GM10266 (cell line): Measurements from ENCODE around the gene MACROD2.

Source experiments
- DNase-seq: peaks from one replicate; pipeline ENCODE4 v3.0.0; 2012; ENCODE audit errors: extremely low spot score
- CTCF ChIP-seq: IDR thresholded peaks from 2 replicates; pipeline ENCODE4 v1.5.1; 2012; ENCODE audit warnings: mild to moderate bottlenecking, low read depth; ENCODE audit not compliant: control insufficient read depth, insufficient read depth; ENCODE audit errors: missing control alignments

The MACROD2 gene

GRCh38 chr20:14764511-14765369 is 769.4 kb downstream of the MACROD2 start:
- no peak for TF ChIP-seq CTCF
- DNase-seq = no peak

GRCh38 chr20:14765370-14765701 is 770.0 kb downstream of the MACROD2 start:
- no peak for TF ChIP-seq CTCF
- no peak for DNase-seq

- no peak for DNase-seq
- no peak for TF ChIP-seq CTCF
Observed at GRCh38 chr20:14773486-14773885, 778.2 kb downstream of the MACROD2 start.

- no peak for DNase-seq
- TF ChIP-seq CTCF = no peak
Observed at GRCh38 chr20:14775778-14776177, 780.5 kb downstream of the MACROD2 start.

- no peak for TF ChIP-seq CTCF
- no peak for DNase-seq
Observed at GRCh38 chr20:14777591-14777990, 782.3 kb downstream of the MACROD2 start.

- no peak for TF ChIP-seq CTCF
- DNase-seq = no peak
Observed at GRCh38 chr20:14778096-14778495, 782.8 kb downstream of the MACROD2 start.

- DNase-seq = no peak
- no peak for TF ChIP-seq CTCF
Observed at GRCh38 chr20:14778875-14779274, 783.6 kb downstream of the MACROD2 start.
